H1 (cell line): ENCODE results near the gene FRK. TPM values are rescaled to one million over a fixed set of nuclear protein-coding genes. Genes with fewer than 3 reads are reported as not detected.

ENCODE experiments used
- ASH2L ChIP-seq: fragments of 200-600, 300-600 bp; sonication (generic); IDR thresholded peaks from one replicate; pipeline ENCODE4 v1.7.1; 2017; ENCODE audit warnings: low read length
- CTBP2 ChIP-seq: IDR thresholded peaks from 2 replicates; pipeline ENCODE4 v1.7.0; 2011; ENCODE audit warnings: borderline replicate concordance, mild to moderate bottlenecking, moderate library complexity, mixed read lengths, low read length; ENCODE audit not compliant: insufficient read depth, insufficient read length
- EZH2 ChIP-seq: fragments of 200-600 bp; sonication (generic); IDR thresholded peaks from 2 replicates; pipeline ENCODE4 v1.7.1; 2012; ENCODE audit warnings: low read depth, mild to moderate bottlenecking, moderate library complexity, low read length, inconsistent platforms; ENCODE audit not compliant: severe bottlenecking
- GTF2F1 ChIP-seq: IDR thresholded peaks from 2 replicates; pipeline ENCODE4 v1.6.1; 2012; ENCODE audit warnings: low read depth, low read length, improper control_type of control experiment, borderline replicate concordance
- RAD21 ChIP-seq, 2 experiments: IDR thresholded peaks in 1 of 2; conservative IDR thresholded peaks in 1 of 2; 2 replicates each; pipeline ENCODE4 v1.6.1; 2011; ENCODE audit warnings: low read depth in 2 of 2, low read length in 2 of 2, improper control_type of control experiment in 1 of 2, inconsistent platforms in 1 of 2, mild to moderate bottlenecking in 1 of 2, moderate library complexity in 1 of 2
- polyA plus RNA-seq, 7 experiments: library from polyadenylated mRNA; depleted of rRNA in 3 of 7; stranded (reverse) in 5 of 7; unstranded in 2 of 7; fragments of >200 nt in 5 of 7; fragments of 200-250 nt in 2 of 7; gene quantifications; 1 replicate in 5 of 7; 2 replicates in 1 of 7; 4 replicates in 1 of 7; pipeline versions ENCODE4 v1.2.1 to v1.2.3, GENCODE V29; 2011 to 2013; ENCODE audit warnings: missing spikeins in 2 of 7, mixed read lengths in 2 of 7
- total RNA-seq: library from RNA; stranded (reverse); fragmentation: NEBNext Ultra II Directional; extraction: Animal tissue kit (Norgen Biotek cat#: 25700); gene quantifications from 2 replicates; pipeline ENCODE4 v1.2.1, GENCODE V29; 2021
- TF ChIP-seq, protein P1 (sequence below): IDR thresholded peaks from 2 replicates; pipeline ENCODE4 v1.6.1; 2012; ENCODE audit warnings: low read length, inconsistent platforms

Gene FRK
- total and polyA plus RNA-seq, 2 of the 8 experiments (the other 6 are each of a cell fraction or from before 2014, with no cell fraction given): 0.11 to 0.24 TPM

DNA sequence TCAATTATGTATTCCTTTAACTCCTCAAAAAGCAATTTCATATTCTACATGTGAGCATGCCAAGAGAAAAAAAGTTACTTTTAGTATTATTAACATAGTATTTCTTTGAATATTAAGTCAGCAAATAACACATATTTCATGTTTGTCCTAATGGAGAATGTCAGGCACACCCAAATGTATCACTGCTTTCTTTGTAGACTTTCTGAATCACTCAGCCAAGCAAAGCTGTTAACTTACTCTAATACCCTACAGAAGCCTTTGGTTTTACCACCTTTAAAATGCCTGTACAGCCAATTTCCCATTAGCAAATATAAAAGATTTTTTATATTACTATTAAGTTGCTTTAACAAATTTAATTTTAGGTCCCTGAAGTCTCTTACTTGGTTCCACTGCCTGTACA lies 23.8 kb downstream of the FRK start (continued):
- TF ChIP-seq EZH2 (no peak), CTBP2 (no peak), RAD21 (IDR thresholded peaks at IDR 0.05 in 1 of 2, conservative IDR thresholded peaks at IDR 0.05 in 1 of 2; ENCODE audit: low read depth in 2 of 2, low read length in 2 of 2) (no peak), GTF2F1 (no peak), ASH2L (no peak)
- TF ChIP-seq, protein P1, sequence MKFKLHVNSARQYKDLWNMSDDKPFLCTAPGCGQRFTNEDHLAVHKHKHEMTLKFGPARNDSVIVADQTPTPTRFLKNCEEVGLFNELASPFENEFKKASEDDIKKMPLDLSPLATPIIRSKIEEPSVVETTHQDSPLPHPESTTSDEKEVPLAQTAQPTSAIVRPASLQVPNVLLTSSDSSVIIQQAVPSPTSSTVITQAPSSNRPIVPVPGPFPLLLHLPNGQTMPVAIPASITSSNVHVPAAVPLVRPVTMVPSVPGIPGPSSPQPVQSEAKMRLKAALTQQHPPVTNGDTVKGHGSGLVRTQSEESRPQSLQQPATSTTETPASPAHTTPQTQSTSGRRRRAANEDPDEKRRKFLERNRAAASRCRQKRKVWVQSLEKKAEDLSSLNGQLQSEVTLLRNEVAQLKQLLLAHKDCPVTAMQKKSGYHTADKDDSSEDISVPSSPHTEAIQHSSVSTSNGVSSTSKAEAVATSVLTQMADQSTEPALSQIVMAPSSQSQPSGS: no peak
- TF ChIP-seq, all 59 proteins: peak for 0
